AG10803 (cell line): ENCODE measurements around the gene ABTB1.

Experiments
- DNase-seq: peaks from one replicate; pipeline ENCODE4 v3.0.0; 2010; ENCODE audit warnings: low read depth
- H3K4me3 ChIP-seq: 2 replicates; pipeline ENCODE4 v1.5.1; 2011; ENCODE audit warnings: mild to moderate bottlenecking, low read length, control low read depth
- TF ChIP-seq, protein P1 (sequence below): conservative IDR thresholded peaks from 2 replicates; pipeline ENCODE4 v1.5.1; 2011; ENCODE audit warnings: mild to moderate bottlenecking, low read length, control low read depth, inconsistent platforms

Gene ABTB1

DNA sequence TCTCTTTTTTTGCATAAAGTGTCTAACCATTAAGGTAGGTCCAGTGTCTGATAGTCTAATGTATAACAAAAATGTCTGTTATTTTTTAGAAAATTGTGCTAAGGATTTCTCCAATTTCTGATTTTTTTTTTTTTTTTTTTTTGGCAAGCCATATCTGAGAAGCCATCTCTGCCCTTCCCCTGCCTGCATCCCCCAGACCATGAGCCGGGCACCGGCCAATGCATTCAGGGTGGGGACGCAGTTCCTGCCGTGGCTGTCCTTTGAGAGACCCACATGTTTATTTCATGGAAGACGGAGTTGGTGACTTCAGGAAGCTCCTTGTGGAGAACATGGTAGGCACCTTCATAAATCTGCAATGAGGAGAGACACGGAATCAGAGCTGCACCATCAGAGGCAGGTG lies 19.2 kb downstream of the ABTB1 start:
- TF ChIP-seq, protein P1, sequence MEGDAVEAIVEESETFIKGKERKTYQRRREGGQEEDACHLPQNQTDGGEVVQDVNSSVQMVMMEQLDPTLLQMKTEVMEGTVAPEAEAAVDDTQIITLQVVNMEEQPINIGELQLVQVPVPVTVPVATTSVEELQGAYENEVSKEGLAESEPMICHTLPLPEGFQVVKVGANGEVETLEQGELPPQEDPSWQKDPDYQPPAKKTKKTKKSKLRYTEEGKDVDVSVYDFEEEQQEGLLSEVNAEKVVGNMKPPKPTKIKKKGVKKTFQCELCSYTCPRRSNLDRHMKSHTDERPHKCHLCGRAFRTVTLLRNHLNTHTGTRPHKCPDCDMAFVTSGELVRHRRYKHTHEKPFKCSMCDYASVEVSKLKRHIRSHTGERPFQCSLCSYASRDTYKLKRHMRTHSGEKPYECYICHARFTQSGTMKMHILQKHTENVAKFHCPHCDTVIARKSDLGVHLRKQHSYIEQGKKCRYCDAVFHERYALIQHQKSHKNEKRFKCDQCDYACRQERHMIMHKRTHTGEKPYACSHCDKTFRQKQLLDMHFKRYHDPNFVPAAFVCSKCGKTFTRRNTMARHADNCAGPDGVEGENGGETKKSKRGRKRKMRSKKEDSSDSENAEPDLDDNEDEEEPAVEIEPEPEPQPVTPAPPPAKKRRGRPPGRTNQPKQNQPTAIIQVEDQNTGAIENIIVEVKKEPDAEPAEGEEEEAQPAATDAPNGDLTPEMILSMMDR: no peak
- DNase-seq: no peak
- H3K4me3 ChIP-seq: no peak overlapping the region

DNA sequence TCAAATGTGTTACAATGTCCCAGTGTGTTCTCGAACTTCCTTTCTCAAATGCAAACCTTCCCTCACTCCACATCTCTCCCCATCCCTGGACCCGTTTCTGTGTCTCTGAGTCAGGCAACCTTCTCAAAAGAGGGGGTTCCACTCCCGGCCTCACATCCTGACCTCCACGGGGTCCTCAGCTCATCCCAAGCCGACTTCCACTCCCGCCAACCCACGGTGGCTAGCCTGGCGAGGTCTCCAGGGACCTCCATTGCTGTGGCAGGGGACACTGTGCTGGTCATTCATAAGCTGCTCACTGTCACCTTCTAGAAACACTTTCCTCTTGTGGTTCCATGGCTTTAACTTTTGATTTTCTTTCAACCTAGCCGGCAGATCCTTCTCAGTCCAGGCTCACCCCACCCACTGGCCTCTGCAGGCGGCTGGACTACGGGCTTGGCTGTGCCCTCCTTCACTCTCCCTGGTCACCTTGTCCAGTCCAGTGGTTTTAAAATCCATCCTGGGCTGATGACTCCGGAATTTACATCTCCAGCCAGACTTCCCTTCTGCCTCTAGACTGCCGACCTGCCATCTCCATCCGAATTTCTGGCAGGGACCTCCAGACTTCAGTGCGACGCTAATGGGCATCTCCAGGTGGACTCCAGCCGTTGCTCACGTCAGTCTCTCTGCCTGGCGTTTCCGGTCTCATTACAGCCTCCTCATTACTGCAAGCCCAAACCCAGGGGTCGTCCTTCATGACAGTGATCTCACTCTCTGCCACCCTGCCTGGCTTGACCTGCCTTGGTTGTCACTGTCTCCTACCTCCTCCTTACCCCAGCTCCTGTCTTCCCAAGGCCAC lies 20.0 kb downstream of the ABTB1 start:
- no peak overlapping the region for H3K4me3 ChIP-seq
- TF ChIP-seq, protein P1: no peak
- DNase-seq: no peak

DNA sequence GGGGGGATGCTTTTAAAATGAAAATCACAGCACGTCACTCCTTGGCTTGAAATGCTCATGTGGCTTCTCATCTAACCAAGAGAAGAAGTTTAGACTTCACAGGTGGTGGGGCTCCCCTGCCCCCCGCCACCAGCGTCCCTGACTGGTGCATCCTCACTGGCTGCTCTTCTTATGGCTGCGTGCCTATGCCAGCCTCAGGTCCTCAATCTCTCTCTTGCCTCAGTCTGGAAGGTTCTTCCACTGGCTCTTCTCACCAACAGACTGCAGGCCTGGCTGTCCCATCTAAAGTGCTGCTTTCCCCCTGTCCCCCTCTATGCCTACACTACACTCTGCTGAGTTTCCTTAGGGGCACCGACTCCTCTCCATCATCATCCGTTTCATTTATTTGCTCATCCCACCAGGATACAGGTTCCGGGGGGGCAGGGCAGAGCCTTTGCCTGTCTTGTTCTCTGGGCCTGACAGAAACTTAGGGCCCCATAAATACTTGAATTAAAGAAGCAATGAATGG lies 20.6 kb downstream of the ABTB1 start:
- no peak for DNase-seq
- H3K4me3 ChIP-seq: no peak overlapping the region
- TF ChIP-seq, protein P1: no peak

DNA sequence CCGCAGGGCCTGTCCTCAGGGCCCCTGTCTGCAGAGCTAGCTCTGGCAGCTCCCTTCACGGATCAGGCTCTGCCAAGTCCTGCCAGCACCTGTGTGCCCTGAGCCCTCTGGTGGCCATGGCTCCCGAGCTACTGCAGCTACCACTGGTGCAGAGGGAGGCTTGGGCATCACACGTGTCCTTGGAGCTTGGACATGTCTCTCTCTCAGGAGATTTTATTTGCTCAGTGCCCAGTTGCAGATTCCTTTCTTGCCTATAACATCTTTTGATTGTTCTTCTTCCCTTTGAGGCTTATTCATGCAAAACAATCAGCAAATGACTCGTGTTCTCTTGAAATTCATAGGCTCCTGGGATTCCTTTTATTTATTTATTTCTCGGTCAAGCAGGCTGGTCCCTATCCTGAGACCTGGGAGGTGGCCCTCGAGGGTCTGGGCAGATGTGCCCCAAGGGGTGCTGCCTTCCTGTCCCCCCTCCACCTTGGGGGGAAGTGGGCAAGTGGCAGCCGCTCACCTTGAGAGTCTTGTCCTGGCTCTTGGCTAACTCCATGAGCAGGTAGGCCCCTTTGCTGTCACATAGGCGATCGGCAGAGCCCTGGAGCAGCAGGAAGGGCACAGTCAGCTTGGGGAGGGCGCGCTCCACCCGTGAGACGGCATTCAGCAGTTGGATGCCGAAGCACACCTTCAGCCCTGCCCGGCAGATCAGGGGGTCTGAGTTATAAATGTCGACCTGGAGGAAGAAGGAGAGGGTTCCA lies 21.9 kb downstream of the ABTB1 start:
- H3K4me3 ChIP-seq: no peak overlapping the region
- TF ChIP-seq, protein P1: peak; percentile 36
- peak; percentile 27 for DNase-seq

DNA sequence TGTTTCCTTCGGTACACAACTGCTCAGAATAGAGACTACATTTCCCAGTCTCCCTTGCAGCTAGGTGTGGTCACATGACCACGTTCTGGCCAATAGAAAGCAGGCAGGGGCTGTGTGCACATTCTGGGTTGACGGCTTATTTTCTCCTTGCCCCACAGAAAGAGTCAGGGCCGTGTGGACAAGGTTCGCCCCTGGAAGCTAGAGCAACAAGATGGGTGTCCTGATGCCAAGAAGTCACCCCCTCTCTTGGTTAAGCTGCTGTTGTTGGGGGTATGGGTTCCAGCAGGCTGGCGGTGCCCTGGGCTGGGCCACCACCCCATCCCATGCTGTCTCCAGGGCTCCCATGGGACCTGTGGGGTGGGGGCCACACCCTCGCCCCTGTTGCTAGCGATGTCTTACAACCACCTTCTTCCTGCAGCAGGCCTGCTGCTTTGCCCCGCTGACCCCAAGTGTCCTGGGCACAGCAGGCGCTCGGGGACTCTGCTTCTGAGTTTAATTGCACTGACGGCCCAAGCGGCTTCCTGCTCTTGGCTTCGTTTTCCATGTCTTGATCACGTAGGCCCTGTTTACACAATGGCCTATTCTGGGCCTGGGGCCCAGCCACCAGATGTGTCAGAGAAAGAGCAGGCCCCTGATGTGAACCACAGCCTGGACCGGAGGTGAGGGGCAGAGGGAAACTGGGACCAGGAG lies 24.9 kb downstream of the ABTB1 start:
- peak; percentile 92 for DNase-seq
- TF ChIP-seq, protein P1: no peak
- H3K4me3 ChIP-seq: peak overlapping the region; percentile 33

DNA sequence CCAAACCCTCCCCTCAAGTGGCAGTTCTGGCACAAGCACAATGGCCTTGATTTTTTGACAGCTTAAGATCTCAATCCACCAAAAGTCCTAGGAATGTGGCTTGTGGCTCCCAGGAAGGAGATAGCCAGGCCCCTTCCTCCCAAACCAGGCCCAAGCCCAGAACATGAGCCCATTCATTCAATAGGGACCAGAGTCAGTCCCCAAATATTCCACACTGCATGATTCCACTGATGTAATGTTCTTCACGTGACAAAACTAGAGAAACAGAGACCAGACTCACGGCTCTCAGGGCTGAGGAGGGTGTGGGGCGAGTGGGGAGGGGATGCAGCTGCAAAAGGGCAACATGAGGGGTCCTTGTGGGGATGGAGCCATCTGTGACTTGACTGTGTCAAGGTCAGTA lies 25.5 kb downstream of the ABTB1 start:
- TF ChIP-seq, protein P1: no peak
- no peak for DNase-seq
- H3K4me3 ChIP-seq: no peak overlapping the region
